ENCODE data around the gene FOXP1. TPM values are rescaled to one million over a fixed set of nuclear protein-coding genes. Genes with fewer than 3 reads are reported as not detected.

Gene FOXP1
- total RNA-seq, 1 experiment from 2014 or later, result 75.3 TPM

DNA sequence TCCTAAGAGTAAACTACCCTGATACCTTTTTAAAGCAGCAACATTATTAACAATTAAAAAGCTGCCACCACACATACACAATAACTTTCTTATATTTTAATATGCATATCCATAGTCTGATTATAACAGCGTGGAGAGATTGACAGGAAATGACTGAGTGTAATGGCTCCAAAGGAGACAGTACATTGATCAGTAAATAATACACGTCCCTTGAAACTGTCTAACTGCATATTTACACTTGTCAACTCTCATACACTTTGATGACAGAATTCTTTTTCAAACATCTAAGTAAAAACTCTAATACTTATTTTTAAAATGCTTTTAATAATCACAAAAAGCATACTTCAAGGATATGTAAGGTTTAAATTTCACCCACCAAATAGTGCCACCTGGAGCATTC, 99.5 kb downstream of the FOXP1 start:
- Histone ChIP-seq H3K18ac (ENCODE audit: insufficient read length, low read depth, low read length) (no peak overlapping the region), H2BK5ac (ENCODE audit: insufficient read length, low read length) (no peak overlapping the region), H3K79me1 (ENCODE audit: insufficient read depth, low read depth, low read length, poor library complexity, severe bottlenecking) (no peaks in the 10 kb centered on the region), H3K14ac (ENCODE audit: insufficient read depth, low read length) (no peak overlapping the region), H2BK15ac (ENCODE audit: low read depth, low read length) (no peak overlapping the region), H3K79me2 (ENCODE audit: insufficient read depth, low read length) (no peaks in the 10 kb centered on the region), H4K20me1 (ENCODE audit: control insufficient read depth, insufficient read depth, insufficient read length) (no peaks in the 10 kb centered on the region), H2BK120ac (ENCODE audit: low read depth, low read length, poor library complexity, severe bottlenecking) (no peak overlapping the region), H3K4me2 (ENCODE audit: insufficient read depth, insufficient read length, low read length) (no peak overlapping the region), H4K5ac (ENCODE audit: insufficient read length, low read depth, low read length) (no peak overlapping the region), H3K4me1 (ENCODE audit: insufficient read depth, low read length) (no peaks in the 10 kb centered on the region; the same call in 1 of the 2 replicates), H3K9ac (ENCODE audit: extremely low read depth, insufficient read length, low read length) (no peak overlapping the region), H3T11ph (ENCODE audit: low read length) (no peak overlapping the region), H2BK20ac (ENCODE audit: low read depth, low read length, poor library complexity, severe bottlenecking) (no peak overlapping the region), H3K23me2 (ENCODE audit: insufficient read length, low read depth, low read length, poor library complexity, severe bottlenecking) (no peaks in the 10 kb centered on the region), H3K4ac (ENCODE audit: low read depth, low read length) (no peak overlapping the region), H2BK12ac (ENCODE audit: insufficient read length, low read depth, low read length) (no peak overlapping the region), H3K23ac (ENCODE audit: insufficient read length, low read depth, low read length) (no peak overlapping the region), H4K91ac (ENCODE audit: insufficient read length, low read depth, low read length) (no peak overlapping the region), H3K27ac (ENCODE audit: insufficient read length, low read depth, low read length) (no peak overlapping the region), H2AK5ac (ENCODE audit: insufficient read length, low read length) (no peak overlapping the region), H3K56ac (ENCODE audit: insufficient read length, low read depth, low read length) (no peak overlapping the region), H3K9me3 (ENCODE audit: control insufficient read depth, low read depth, low read length) (no peaks in the 10 kb centered on the region), H2AFZ (ENCODE audit: low read length) (no peak overlapping the region), H4K8ac (replicated peaks; ENCODE audit: insufficient read length, low read depth, low read length) (no peak overlapping the region), H3K27me3 (ENCODE audit: insufficient read depth, low read length) (no peaks in the 10 kb centered on the region)
- Mint-ChIP-seq H3K36me3 (ENCODE audit: insufficient read depth in 1 of 3, low read depth in 3 of 3) (peaks cover 0 to 5% (median 0%) of the 10 kb centered on the region in 3 experiments; a peak in 2 of 7 replicates), H3K4me3 (no peak overlapping the region; a peak in 1 of 5 replicates), H3K27me3 (ENCODE audit: low read depth) (no peaks in the 10 kb centered on the region), H3K4me1 (peaks cover 20 to 22% of the 10 kb centered on the region in 2 experiments), H3K9me3 (no peaks in the 10 kb centered on the region; a peak in 1 of 5 replicates), H3K27ac (no peak overlapping the region)
- no peak for DNase-seq
- no CpG with 5 or more reads among the region's 2 CpGs for WGBS (ENCODE audit: extremely low coverage, insufficient read length, low lambda C conversion rate)
- TF ChIP-seq, protein P1, sequence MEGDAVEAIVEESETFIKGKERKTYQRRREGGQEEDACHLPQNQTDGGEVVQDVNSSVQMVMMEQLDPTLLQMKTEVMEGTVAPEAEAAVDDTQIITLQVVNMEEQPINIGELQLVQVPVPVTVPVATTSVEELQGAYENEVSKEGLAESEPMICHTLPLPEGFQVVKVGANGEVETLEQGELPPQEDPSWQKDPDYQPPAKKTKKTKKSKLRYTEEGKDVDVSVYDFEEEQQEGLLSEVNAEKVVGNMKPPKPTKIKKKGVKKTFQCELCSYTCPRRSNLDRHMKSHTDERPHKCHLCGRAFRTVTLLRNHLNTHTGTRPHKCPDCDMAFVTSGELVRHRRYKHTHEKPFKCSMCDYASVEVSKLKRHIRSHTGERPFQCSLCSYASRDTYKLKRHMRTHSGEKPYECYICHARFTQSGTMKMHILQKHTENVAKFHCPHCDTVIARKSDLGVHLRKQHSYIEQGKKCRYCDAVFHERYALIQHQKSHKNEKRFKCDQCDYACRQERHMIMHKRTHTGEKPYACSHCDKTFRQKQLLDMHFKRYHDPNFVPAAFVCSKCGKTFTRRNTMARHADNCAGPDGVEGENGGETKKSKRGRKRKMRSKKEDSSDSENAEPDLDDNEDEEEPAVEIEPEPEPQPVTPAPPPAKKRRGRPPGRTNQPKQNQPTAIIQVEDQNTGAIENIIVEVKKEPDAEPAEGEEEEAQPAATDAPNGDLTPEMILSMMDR (conservative IDR thresholded peaks at IDR 0.05), result no peak

Measured in H9 (cell line).